SK-N-SH treated with all-trans-retinoic acid at 6 μM for 48 hours (cell line): ENCODE data around the gene SNX30.

Experiments used
- GLIS3 ChIP-seq: fragments of 250-450 bp; sonication (Bioruptor Pico); IDR thresholded peaks from 2 replicates; pipeline ENCODE4 v1.5.0; 2020; ENCODE audit warnings: mild to moderate bottlenecking, moderate library complexity
- ISL1 ChIP-seq: fragments of 250-450 bp; sonication (Bioruptor Pico); IDR thresholded peaks from 2 replicates; pipeline ENCODE4 v2.1.2; 2022; ENCODE audit warnings: mild to moderate bottlenecking, moderate library complexity
- SNAI2 ChIP-seq: fragments of 250-450 bp; sonication (Bioruptor Pico); IDR thresholded peaks from 2 replicates; pipeline ENCODE4 v1.5.0; 2020; ENCODE audit warnings: mild to moderate bottlenecking, moderate library complexity
- ZFP30 ChIP-seq: fragments of 450-650 bp; formaldehyde crosslinking; IDR thresholded peaks from 2 replicates; pipeline ENCODE4 v1.5.0; 2022; ENCODE audit warnings: mild to moderate bottlenecking, moderate library complexity
- TF ChIP-seq, protein P1 (sequence below): fragments of 250-450 bp; sonication (Bioruptor Pico); IDR thresholded peaks from 2 replicates; pipeline ENCODE4 v1.8.0; 2021; ENCODE audit warnings: low read depth, mild to moderate bottlenecking, moderate library complexity, borderline replicate concordance
- TF ChIP-seq, protein P2 (sequence below): fragments of 250-450 bp; sonication (Bioruptor Pico); IDR thresholded peaks from 2 replicates; pipeline ENCODE4 v1.8.0; 2020; ENCODE audit warnings: mild to moderate bottlenecking, moderate library complexity, borderline replicate concordance

GRCh38 chr9:112757282-112757883 is 6.8 kb downstream of the SNX30 start:
- TF ChIP-seq, protein P1, sequence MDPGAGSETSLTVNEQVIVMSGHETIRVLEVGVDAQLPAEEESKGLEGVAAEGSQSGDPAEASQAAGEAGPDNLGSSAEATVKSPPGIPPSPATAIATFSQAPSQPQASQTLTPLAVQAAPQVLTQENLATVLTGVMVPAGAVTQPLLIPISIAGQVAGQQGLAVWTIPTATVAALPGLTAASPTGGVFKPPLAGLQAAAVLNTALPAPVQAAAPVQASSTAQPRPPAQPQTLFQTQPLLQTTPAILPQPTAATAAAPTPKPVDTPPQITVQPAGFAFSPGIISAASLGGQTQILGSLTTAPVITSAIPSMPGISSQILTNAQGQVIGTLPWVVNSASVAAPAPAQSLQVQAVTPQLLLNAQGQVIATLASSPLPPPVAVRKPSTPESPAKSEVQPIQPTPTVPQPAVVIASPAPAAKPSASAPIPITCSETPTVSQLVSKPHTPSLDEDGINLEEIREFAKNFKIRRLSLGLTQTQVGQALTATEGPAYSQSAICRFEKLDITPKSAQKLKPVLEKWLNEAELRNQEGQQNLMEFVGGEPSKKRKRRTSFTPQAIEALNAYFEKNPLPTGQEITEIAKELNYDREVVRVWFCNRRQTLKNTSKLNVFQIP = no peak
- TF ChIP-seq SNAI2 (no peak), ZFP30 (CRISPR knock-in tag) (no peak), GLIS3 (CRISPR knock-in tag) (no peak), ISL1 (CRISPR knock-in tag) (no peak)
- TF ChIP-seq, protein P2, sequence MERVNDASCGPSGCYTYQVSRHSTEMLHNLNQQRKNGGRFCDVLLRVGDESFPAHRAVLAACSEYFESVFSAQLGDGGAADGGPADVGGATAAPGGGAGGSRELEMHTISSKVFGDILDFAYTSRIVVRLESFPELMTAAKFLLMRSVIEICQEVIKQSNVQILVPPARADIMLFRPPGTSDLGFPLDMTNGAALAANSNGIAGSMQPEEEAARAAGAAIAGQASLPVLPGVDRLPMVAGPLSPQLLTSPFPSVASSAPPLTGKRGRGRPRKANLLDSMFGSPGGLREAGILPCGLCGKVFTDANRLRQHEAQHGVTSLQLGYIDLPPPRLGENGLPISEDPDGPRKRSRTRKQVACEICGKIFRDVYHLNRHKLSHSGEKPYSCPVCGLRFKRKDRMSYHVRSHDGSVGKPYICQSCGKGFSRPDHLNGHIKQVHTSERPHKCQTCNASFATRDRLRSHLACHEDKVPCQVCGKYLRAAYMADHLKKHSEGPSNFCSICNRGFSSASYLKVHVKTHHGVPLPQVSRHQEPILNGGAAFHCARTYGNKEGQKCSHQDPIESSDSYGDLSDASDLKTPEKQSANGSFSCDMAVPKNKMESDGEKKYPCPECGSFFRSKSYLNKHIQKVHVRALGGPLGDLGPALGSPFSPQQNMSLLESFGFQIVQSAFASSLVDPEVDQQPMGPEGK (CRISPR knock-in tag) = no peak
